Fibroblast of the conjunctiva (primary cell): ENCODE results near the gene TBCD.

Experiments
- DNase-seq: peaks from one replicate; pipeline ENCODE4 v3.0.0-alpha.2; 2010; ENCODE audit warnings: low read depth

The TBCD gene

GRCh38 chr17:82751571-82752370 lies at the start of gene TBCD:
Gene TBCD (plus strand): TSS chr17:82752065. CDS start chr17:82752194, 129 bp downstream.
- peak; percentile 83 for DNase-seq

GRCh38 chr17:82702231-82702927 lies 49.5 kb upstream of the TBCD start:
- no peak for DNase-seq

- DNase-seq: no peak
Observed at GRCh38 chr17:82703036-82703745, 48.7 kb upstream of the TBCD start.

- DNase-seq: no peak
Observed at GRCh38 chr17:82703935-82704865, 47.7 kb upstream of the TBCD start.

GRCh38 chr17:82704886-82705285 lies 47.0 kb upstream of the TBCD start:
- no peak for DNase-seq

DNA sequence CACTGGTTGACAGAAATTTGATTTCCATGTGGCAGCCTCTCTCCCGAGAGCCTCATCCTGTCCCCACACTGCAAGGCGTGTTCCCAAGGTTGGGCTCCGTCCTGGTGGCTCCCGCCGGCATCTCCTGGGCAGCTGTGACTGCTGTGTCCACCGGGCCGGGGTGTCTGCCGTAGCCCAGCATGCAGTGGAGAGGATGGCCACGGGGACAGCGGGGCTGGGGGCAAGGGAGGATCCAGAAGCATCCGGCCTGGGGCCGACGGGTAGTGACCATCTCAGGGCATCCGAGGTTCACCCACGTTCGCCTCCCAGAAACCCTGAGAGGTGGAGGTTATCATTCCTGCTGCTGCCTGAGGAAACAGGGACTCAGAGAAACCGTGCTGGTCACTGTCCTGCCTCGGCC lies 46.1 kb upstream of the TBCD start:
- no peak for DNase-seq

- DNase-seq: no peak
Observed at GRCh38 chr17:82709024-82709675, 42.7 kb upstream of the TBCD start.

DNA sequence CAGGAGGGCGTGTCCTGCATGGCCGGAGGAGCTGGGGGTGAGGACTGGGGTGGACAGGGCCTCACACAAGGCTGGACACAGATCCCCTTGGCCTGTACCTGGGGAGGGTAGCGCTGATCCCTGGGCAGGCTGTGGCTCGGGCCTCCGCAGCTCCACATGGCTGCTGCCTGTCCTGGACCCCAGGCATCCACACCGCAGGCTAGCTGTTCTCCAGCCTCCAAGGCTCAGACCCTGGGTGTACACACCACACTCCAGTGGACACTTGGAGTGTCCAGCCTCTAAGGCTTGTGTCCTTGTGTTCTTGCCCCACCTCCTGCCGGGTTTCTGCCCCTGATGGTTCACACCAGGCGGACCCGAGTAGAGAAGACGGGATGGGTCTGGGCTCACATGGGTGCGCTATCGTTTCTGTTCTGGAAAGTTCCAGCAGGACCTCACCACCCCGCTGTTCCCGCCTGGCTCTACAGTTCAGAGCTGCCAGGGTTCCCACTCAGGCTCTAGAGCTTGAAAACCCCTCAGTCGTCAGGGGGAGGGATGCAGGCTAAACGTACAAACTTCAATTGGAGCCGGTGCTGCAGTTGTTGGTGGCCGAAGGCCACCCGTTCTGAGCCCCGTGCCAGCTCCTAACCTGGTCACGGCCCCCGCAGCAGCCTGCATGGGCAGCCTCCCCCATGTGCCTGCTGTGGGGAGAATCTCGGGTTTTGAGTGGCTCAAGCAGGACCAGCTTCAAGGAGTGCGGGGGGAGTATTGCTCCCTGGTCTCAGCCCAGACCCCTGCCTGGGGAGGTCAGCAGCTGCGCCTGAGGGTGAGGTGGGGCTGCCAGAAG lies 42.0 kb upstream of the TBCD start:
- DNase-seq: no peak

GRCh38 chr17:82710499-82711232 lies 41.2 kb upstream of the TBCD start:
- DNase-seq: no peak

GRCh38 chr17:82713071-82713723 lies 38.7 kb upstream of the TBCD start:
- no peak for DNase-seq

DNA sequence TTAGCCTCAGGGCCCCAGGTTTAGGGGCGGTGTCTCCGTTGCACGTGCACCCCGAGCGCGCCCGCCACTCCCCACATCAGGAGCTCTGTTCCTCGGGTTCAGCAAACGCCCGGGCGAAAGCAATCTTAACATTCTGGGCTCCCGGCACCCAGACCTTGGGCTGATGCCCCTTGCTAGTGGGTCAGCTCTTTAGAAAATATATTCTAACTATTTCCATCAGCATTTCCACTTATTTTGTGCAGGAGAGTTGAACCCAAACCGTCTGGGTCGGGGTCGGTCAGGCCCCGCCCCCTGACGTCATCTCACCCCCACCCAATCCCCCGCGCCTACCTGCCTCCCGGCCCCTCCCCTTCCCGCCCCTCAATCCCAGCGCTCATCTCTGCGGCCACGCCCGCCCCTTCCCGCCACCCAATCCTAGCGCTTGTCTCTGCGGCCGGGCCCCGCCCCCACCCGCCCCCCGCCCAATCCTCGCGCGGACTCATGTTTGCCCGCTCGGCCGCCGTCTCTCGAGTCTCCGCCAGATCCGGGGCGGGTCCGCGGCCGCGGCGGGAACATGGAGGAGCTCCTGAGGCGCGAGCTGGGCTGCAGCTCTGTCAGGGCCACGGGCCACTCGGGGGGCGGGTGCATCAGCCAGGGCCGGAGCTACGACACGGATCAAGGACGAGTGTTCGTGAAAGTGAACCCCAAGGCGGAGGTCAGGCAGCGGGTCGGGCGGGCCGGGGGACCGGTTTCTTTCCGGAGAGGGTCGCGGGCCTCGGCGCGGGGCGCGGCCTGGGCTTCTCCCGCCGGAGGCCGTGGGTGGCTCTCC lies 35.5 kb upstream of the TBCD start, which contains the start of gene FN3KRP:
Gene FN3KRP (plus strand): TSS at position 504 of the 808 bp plus-strand sequence. CDS start 50 bp downstream, at position 554.
- DNase-seq: peak; percentile 73

DNA sequence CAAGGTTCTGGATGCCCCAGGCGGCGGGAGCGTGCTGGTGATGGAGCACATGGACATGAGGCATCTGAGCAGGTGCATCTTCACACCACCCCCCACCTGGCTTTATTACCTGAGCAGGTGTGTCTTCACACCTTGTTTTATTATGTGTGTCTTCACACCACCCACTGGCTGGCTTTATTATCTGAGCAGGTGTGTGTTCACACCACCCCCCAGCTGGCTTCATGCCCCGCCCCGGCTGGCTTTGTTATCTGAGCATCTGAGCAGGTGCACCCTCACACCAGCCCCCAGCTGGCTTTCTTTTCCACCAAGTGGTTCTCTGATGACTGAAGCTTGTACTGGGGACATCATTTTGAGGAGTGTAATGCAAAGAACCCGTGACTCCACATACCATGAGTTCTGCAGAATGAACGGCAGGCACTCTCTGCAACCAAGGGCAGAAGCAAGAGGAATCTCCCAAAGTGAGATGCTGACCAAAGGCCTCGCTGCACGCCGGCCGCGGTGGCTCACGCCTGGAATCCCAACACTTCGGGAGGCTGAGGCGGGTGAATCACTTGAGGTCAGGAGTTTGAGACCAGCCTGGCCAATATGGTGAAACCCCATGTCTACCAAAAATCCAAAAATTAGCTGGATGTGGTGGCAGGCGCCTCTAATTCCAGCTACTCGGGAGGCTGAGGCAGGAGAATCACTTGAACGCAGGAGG lies 32.7 kb upstream of the TBCD start:
- DNase-seq: no peak

DNA sequence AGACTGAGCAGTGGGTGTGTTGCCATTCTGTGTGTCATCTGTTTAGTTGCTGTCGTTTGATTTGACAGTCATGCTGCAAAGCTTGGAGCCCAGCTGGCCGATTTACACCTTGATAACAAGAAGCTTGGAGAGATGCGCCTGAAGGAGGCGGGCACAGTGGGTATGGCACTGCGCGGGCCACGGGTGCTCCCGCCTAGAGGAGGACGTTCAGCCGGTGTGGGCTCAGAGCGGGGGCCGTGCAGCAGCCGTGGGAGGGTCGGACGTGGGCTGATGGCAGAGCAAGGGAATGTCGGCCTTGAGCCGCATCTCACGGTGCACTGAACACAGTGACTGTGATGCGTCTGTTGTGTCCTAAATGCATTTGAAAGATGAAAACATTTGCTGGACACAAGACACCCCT lies 31.7 kb upstream of the TBCD start:
- no peak for DNase-seq

DNA sequence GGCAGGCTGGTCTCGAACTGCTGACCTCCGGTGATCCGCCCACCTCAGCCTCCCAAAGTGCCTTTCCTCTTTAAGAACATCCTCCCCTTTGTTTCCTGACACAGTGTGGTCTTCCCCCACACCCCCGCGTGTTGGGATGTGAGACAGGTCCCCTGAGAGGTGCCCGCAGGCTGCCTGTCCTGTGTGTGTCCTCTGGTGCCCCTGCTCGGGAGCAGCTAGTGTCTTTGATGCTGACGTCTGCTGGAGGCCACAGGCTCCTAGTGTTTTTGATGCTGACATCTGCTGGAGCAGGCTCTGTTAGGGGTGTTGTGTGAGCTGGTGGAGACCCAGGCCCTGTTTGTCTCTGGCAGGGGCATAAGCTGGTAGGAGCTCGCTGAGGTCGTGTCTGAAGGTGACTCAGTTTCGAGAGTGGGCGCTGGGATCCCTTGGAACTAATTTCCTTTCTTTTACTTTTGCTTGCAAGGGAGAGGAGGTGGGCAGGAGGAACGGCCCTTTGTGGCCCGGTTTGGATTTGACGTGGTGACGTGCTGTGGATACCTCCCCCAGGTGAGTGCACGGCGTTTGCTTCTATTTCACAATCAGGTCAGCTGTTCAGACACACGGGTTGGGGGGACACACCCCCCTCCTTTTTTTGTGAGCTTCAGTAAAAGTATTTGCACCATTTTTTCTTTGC lies 29.4 kb upstream of the TBCD start:
- DNase-seq: no peak

- DNase-seq: no peak
Observed at GRCh38 chr17:82723169-82723807, 28.6 kb upstream of the TBCD start.

DNA sequence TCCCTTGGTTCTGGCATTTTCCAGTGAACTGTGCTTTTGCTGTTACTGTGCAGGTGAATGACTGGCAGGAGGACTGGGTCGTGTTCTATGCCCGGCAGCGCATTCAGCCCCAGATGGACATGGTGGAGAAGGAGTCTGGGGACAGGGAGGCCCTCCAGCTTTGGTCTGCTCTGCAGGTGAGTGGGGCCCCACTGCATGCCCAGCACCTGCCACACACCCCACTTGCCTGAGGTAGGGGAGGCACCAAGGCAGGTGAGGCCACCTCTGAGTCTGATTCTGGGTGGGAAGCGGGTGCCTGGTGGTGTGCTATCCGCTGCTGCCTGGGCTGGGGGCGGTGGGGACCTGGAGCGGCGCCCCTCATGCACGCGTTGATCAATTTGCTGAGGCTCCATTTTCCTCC lies 25.4 kb upstream of the TBCD start:
- no peak for DNase-seq
